H1 (cell line): ENCODE data around the gene CAMTA1. TPM values are rescaled to one million over a fixed set of nuclear protein-coding genes. Genes with fewer than 3 reads are reported as not detected.

Experiments used
- CTCF ChIA-PET: fragments of 300-600 bp; sonication (Branson Sonifier 250); formaldehyde crosslinking; loops from one replicate; lab custom pipeline; 2021; ENCODE audit not compliant: partially characterized antibody; lab: Charles Lee
- POLR2A ChIA-PET: fragments of 300-600 bp; sonication (Branson Sonifier 250); formaldehyde crosslinking; loops from one replicate; lab custom pipeline; 2021; ENCODE audit warnings: inconsistent platforms; ENCODE audit not compliant: partially characterized antibody; lab: Charles Lee
- DNase-seq, 2 experiments: peaks; one replicate each; pipeline versions ENCODE4 v3.0.0 to v3.0.0-alpha.2; 2010 to 2022; ENCODE audit warnings: low spot score in 2 of 2, low read depth in 1 of 2, mixed read lengths in 1 of 2
- FAIRE-seq: peaks from 2 replicates; lab custom pipeline; 2011; peaks lifted over from hg19 to GRCh38; lab: Jason Lieb, UNC
- H2AFZ ChIP-seq: 2 replicates; pipeline ENCODE4 v1.8.1; 2012; ENCODE audit warnings: low read length, inconsistent platforms
- H2AK5ac ChIP-seq: 2 replicates; pipeline ENCODE4 v1.6.1; 2013; ENCODE audit warnings: low read depth, low read length
- H2BK120ac ChIP-seq: replicated peaks from 2 replicates; pipeline ENCODE3; 2013; ENCODE audit warnings: low read depth, low read length, inconsistent platforms
- H2BK12ac ChIP-seq: 2 replicates; pipeline ENCODE4 v1.6.1; 2013; ENCODE audit warnings: low read depth, low read length
- H2BK15ac ChIP-seq: 2 replicates; pipeline ENCODE4 v1.6.1; 2013; ENCODE audit warnings: low read length
- H2BK20ac ChIP-seq: 2 replicates; pipeline ENCODE4 v1.6.1; 2013; ENCODE audit warnings: low read length
- H2BK5ac ChIP-seq: 2 replicates; pipeline ENCODE4 v1.6.1; 2013; ENCODE audit warnings: low read depth, low read length
- H3K14ac ChIP-seq: 2 replicates; pipeline ENCODE4 v1.6.1; 2013; ENCODE audit warnings: inconsistent platforms; ENCODE audit not compliant: insufficient read length
- H3K18ac ChIP-seq: 2 replicates; pipeline ENCODE4 v1.6.1; 2013; ENCODE audit warnings: low read length; ENCODE audit errors: extremely low read depth
- H3K23ac ChIP-seq: 2 replicates; pipeline ENCODE4 v1.6.1; 2013; ENCODE audit warnings: inconsistent platforms; ENCODE audit not compliant: insufficient read length
- H3K23me2 ChIP-seq: 2 replicates; pipeline ENCODE4 v1.6.1; 2013; ENCODE audit warnings: low read depth, low read length
- H3K27ac ChIP-seq: 2 replicates; pipeline ENCODE4 v1.6.1; 2011; ENCODE audit warnings: low read depth, low read length, inconsistent platforms
- H3K27me3 ChIP-seq, 4 experiments: replicated peaks in 1 of 4; 1 replicate in 1 of 4; 2 replicates in 3 of 4; pipeline versions ENCODE4 v1.6.1 to v1.8.1; 2011 to 2013; ENCODE audit warnings: low read length in 3 of 4, mild to moderate bottlenecking in 3 of 4, inconsistent platforms in 2 of 4, mixed read lengths in 2 of 4, moderate library complexity in 1 of 4; ENCODE audit not compliant: control insufficient read depth in 3 of 4, insufficient read depth in 3 of 4; ENCODE audit errors: extremely low read depth in 1 of 4
- H3K36me3 ChIP-seq, 4 experiments: 2 replicates each; pipeline versions ENCODE4 v1.6.1 to v1.8.1; 2011 to 2013; ENCODE audit warnings: mild to moderate bottlenecking in 4 of 4, low read length in 3 of 4, moderate library complexity in 2 of 4, control low read depth in 1 of 4, inconsistent platforms in 1 of 4; ENCODE audit not compliant: insufficient read depth in 4 of 4, control insufficient read depth in 2 of 4
- H3K4ac ChIP-seq: replicated peaks from 2 replicates; pipeline ENCODE3; 2013; ENCODE audit warnings: low read length, low read depth, mixed read lengths, inconsistent platforms; ENCODE audit not compliant: insufficient read length
- H3K4me1 ChIP-seq, 4 experiments: replicated peaks in 1 of 4; 1 replicate in 1 of 4; 2 replicates in 3 of 4; pipeline versions ENCODE4 v1.6.1 to v1.8.1; 2011 to 2013; ENCODE audit warnings: low read length in 3 of 4, inconsistent platforms in 2 of 4, mixed read lengths in 1 of 4; ENCODE audit not compliant: insufficient read depth in 4 of 4, control insufficient read depth in 3 of 4
- H3K4me2 ChIP-seq, 2 experiments: 2 replicates each; pipeline versions ENCODE4 v1.6.1 to v1.8.1; 2011 to 2013; ENCODE audit warnings: low read depth in 2 of 2, low read length in 2 of 2, control low read depth in 1 of 2, inconsistent platforms in 1 of 2, mild to moderate bottlenecking in 1 of 2; ENCODE audit not compliant: insufficient read depth in 1 of 2
- H3K4me3 ChIP-seq, 4 experiments: fragments of 200-600, 300-600 bp in 1 of 4; sonication (generic), shearing (Covaris generic), sonication (Bioruptor Twin) in 1 of 4; 2 replicates each; pipeline versions ENCODE4 v1.5.1 to v1.8.1; 2011 to 2016; ENCODE audit warnings: low read length in 4 of 4, low read depth in 3 of 4, control low read depth in 2 of 4, inconsistent platforms in 2 of 4, mild to moderate bottlenecking in 2 of 4, mixed read lengths in 1 of 4, moderate library complexity in 1 of 4; ENCODE audit not compliant: insufficient read depth in 2 of 4; ENCODE audit errors: extremely low read depth in 1 of 4
- H3K56ac ChIP-seq: replicated peaks from 2 replicates; pipeline ENCODE3; 2013; ENCODE audit warnings: low read depth, mild to moderate bottlenecking, mixed read lengths, low read length, inconsistent platforms; ENCODE audit not compliant: insufficient read length
- H3K79me1 ChIP-seq: 2 replicates; pipeline ENCODE4 v1.6.1; 2013; ENCODE audit warnings: low read depth, low read length, control low read depth
- H3K79me2 ChIP-seq, 2 experiments: 2 replicates each; pipeline versions ENCODE4 v1.6.1 to v1.8.1; 2012 to 2013; ENCODE audit warnings: low read length in 2 of 2, mild to moderate bottlenecking in 2 of 2, inconsistent platforms in 1 of 2; ENCODE audit not compliant: insufficient read depth in 2 of 2, control insufficient read depth in 1 of 2
- H3K9ac ChIP-seq, 4 experiments: replicated peaks in 1 of 4; 1 replicate in 1 of 4; 2 replicates in 3 of 4; pipeline versions ENCODE4 v1.6.1 to v1.8.1; 2011 to 2013; ENCODE audit warnings: low read depth in 3 of 4, low read length in 3 of 4, control low read depth in 2 of 4, mild to moderate bottlenecking in 2 of 4, moderate library complexity in 2 of 4, inconsistent platforms in 1 of 4; ENCODE audit errors: extremely low read depth in 1 of 4
- H3K9me3 ChIP-seq, 2 experiments: 2 replicates each; pipeline versions ENCODE4 v1.6.1 to v1.8.1; 2012 to 2013; ENCODE audit warnings: mild to moderate bottlenecking in 2 of 2, moderate library complexity in 2 of 2, control low read depth in 1 of 2, inconsistent platforms in 1 of 2, low read depth in 1 of 2, low read length in 1 of 2, mixed read lengths in 1 of 2; ENCODE audit not compliant: insufficient read depth in 2 of 2
- H4K20me1 ChIP-seq, 2 experiments: replicated peaks in 1 of 2; 2 replicates each; pipeline versions ENCODE3 to v1.8.1; 2011 to 2013; ENCODE audit warnings: inconsistent platforms in 2 of 2, low read length in 2 of 2, mild to moderate bottlenecking in 1 of 2; ENCODE audit not compliant: insufficient read depth in 2 of 2, control insufficient read depth in 1 of 2
- H4K5ac ChIP-seq: 2 replicates; pipeline ENCODE4 v1.6.1; 2013; ENCODE audit warnings: low read length, low read depth, mixed read lengths, inconsistent platforms; ENCODE audit not compliant: insufficient read length
- H4K8ac ChIP-seq: 2 replicates; pipeline ENCODE4 v1.8.0; 2013; ENCODE audit warnings: mild to moderate bottlenecking, moderate library complexity, low read length, inconsistent platforms; ENCODE audit not compliant: insufficient read depth; ENCODE audit errors: extremely low read depth
- H4K91ac ChIP-seq: replicated peaks from 2 replicates; pipeline ENCODE3; 2013; ENCODE audit warnings: low read length, mixed read lengths, inconsistent platforms; ENCODE audit not compliant: insufficient read length
- ATF3 ChIP-seq: IDR thresholded peaks from 2 replicates; pipeline ENCODE4 v1.6.1; 2011; ENCODE audit warnings: low read depth, mild to moderate bottlenecking, low read length; ENCODE audit not compliant: insufficient read depth
- CHD2 ChIP-seq: IDR thresholded peaks from 2 replicates; pipeline ENCODE4 v1.6.1; 2012; ENCODE audit warnings: low read length, improper control_type of control experiment
- WGBS, 2 experiments: shearing (Covaris generic) in 1 of 2; methylation state at CpG; one replicate each; pipeline versions ENCODE4 v1.1.6 to v1.1.7; 2013 to 2015; ENCODE audit warnings: low lambda C conversion rate in 2 of 2, mixed read lengths in 2 of 2, inconsistent platforms in 1 of 2, low coverage in 1 of 2, missing lambda C conversion rate in 1 of 2; ENCODE audit not compliant: insufficient replicate concordance in 2 of 2, insufficient coverage in 1 of 2, insufficient read length in 1 of 2; ENCODE audit errors: extremely low coverage in 1 of 2, missing lambda C conversion rate in 1 of 2; 5-methylcytosine and 5-hydroxymethylcytosine counted together
- polyA plus RNA-seq, 7 experiments: library from polyadenylated mRNA; depleted of rRNA in 3 of 7; stranded (reverse) in 5 of 7; unstranded in 2 of 7; fragments of >200 nt in 5 of 7; fragments of 200-250 nt in 2 of 7; gene quantifications; 1 replicate in 5 of 7; 2 replicates in 1 of 7; 4 replicates in 1 of 7; pipeline versions ENCODE4 v1.2.1 to v1.2.3, GENCODE V29; 2011 to 2013; ENCODE audit warnings: missing spikeins in 2 of 7, mixed read lengths in 2 of 7
- total RNA-seq: library from RNA; stranded (reverse); fragmentation: NEBNext Ultra II Directional; extraction: Animal tissue kit (Norgen Biotek cat#: 25700); gene quantifications from 2 replicates; pipeline ENCODE4 v1.2.1, GENCODE V29; 2021

Gene CAMTA1
- total and polyA plus RNA-seq, 2 of the 8 experiments (the other 6 are each of a cell fraction or from before 2014, with no cell fraction given) = 65.0 to 119 TPM

GRCh38 chr1:7656557-7657215 is 871.4 kb downstream of the CAMTA1 start:
- no peak overlapping the region for H2BK20ac ChIP-seq
- no peak overlapping the region for H2AK5ac ChIP-seq
- no peak overlapping the region for H3K23ac ChIP-seq
- H3K9ac ChIP-seq = no peak overlapping the region
- no peak overlapping the region for H3K4me2 ChIP-seq
- H3K79me1 ChIP-seq = no peaks in the 10 kb centered on the region; the same call in 1 of the 2 replicates
- H3K36me3 ChIP-seq = no peaks in the 10 kb centered on the region
- TF ChIP-seq ATF3 (no peak), CHD2 (no peak)
- TF ChIP-seq, all 59 proteins: peak for 0
- Histone ChIP-seq H3K18ac (no peak overlapping the region), H3K14ac (no peak overlapping the region), H2BK12ac (no peak overlapping the region), H2BK120ac (no peak overlapping the region), H2BK15ac (no peak overlapping the region), H3K27me3 (no peaks in the 10 kb centered on the region), H3K23me2 (peaks cover 13% of the 10 kb centered on the region; the same call in 1 of the 2 replicates), H3K4ac (no peak overlapping the region), H4K20me1 (peaks cover 0 to 12% of the 10 kb centered on the region in 2 experiments), H3K4me1 (no peaks in the 10 kb centered on the region; a peak in 2 of 7 replicates), H3K27ac (no peak overlapping the region), H4K8ac (no peak overlapping the region), H3K4me3 (no peak overlapping the region), H3K56ac (no peak overlapping the region), H2BK5ac (no peak overlapping the region), H3K9me3 (no peaks in the 10 kb centered on the region), H2AFZ (no peak overlapping the region), H4K5ac (no peak overlapping the region), H4K91ac (no peak overlapping the region), H3K79me2 (no peaks in the 10 kb centered on the region)
- no peak for DNase-seq
- 88% methylated on average over 22 of the region's 24 CpGs; no CpG with 5 or more reads in 1 of the 2 experiments for WGBS, 2 experiments
- ChIA-PET POLR2A (no interaction called here), CTCF (interaction anchor here (0.7 to 23.6 kb wide), 3 partner anchors 12 to 93 kb away, joined by 3 to 554 read pairs (median 4); no protein-coding TSS in a partner anchor)
- FAIRE-seq = no peak
